ENCODE results near the gene MRPS5. TPM values are rescaled to one million over a fixed set of nuclear protein-coding genes. Genes with fewer than 3 reads are reported as not detected.

Gene MRPS5
- total RNA-seq, 1 donor from 2014 or later = 67.9 TPM

GRCh38 chr2:95091885-95092555 is 29.6 kb downstream of the MRPS5 start:
- no peak for DNase-seq (ENCODE audit: low read depth, low spot score)

GRCh38 chr2:95087379-95087778 is 34.2 kb downstream of the MRPS5 start:
- no peak for DNase-seq (ENCODE audit: low read depth, low spot score)

GRCh38 chr2:95086017-95086416 is 35.6 kb downstream of the MRPS5 start:
- no peak for DNase-seq (ENCODE audit: low read depth, low spot score)

GRCh38 chr2:95082477-95082876 is 39.1 kb downstream of the MRPS5 start:
- DNase-seq (ENCODE audit: low read depth, low spot score) = no peak

- no peak for DNase-seq (ENCODE audit: low read depth, low spot score)
Measured at GRCh38 chr2:95079199-95079683, 42.4 kb downstream of the MRPS5 start.

GRCh38 chr2:95077861-95078603 is 43.6 kb downstream of the MRPS5 start:
- no peak for DNase-seq (ENCODE audit: low read depth, low spot score)

- no peak for DNase-seq (ENCODE audit: low read depth, low spot score)
Measured at GRCh38 chr2:95077530-95077825, 44.1 kb downstream of the MRPS5 start.

- no peak for DNase-seq (ENCODE audit: low read depth, low spot score)
Measured at GRCh38 chr2:95076705-95077529, 44.7 kb downstream of the MRPS5 start.

- no peak for DNase-seq (ENCODE audit: low read depth, low spot score)
Measured at GRCh38 chr2:95075440-95076132, 46.0 kb downstream of the MRPS5 start.

GRCh38 chr2:95074663-95075439 is 46.8 kb downstream of the MRPS5 start:
- DNase-seq (ENCODE audit: low read depth, low spot score) = no peak

GRCh38 chr2:95073856-95074662 is 47.5 kb downstream of the MRPS5 start:
- DNase-seq (ENCODE audit: low read depth, low spot score) = no peak

GRCh38 chr2:95072424-95072823 is 49.2 kb downstream of the MRPS5 start:
- DNase-seq (ENCODE audit: low read depth, low spot score) = no peak

GRCh38 chr2:95071856-95072255 is 49.8 kb downstream of the MRPS5 start:
- no peak for DNase-seq (ENCODE audit: low read depth, low spot score)

- no peak for DNase-seq (ENCODE audit: low read depth, low spot score)
Measured at GRCh38 chr2:95069465-95069864, 52.1 kb downstream of the MRPS5 start.

GRCh38 chr2:95068256-95068655 is 53.4 kb downstream of the MRPS5 start:
- no peak for DNase-seq (ENCODE audit: low read depth, low spot score)

- DNase-seq (ENCODE audit: low read depth, low spot score) = no peak
Measured at GRCh38 chr2:95063086-95063958, 58.3 kb downstream of the MRPS5 start.

- DNase-seq (ENCODE audit: low read depth, low spot score) = no peak
Measured at GRCh38 chr2:95062242-95063085, 59.1 kb downstream of the MRPS5 start.

GRCh38 chr2:95061601-95062183 is 59.9 kb downstream of the MRPS5 start:
- no peak for DNase-seq (ENCODE audit: low read depth, low spot score)

All from pulmonary artery endothelial cell (primary cell).